WERI-Rb-1 (cell line): ENCODE data around the gene PRKAG2.

ENCODE experiments used
- DNase-seq: peaks from one replicate; pipeline ENCODE4 v3.0.0-alpha.2; 2020
- H3K27ac ChIP-seq: fragments of 250-450 bp; sonication (Bioruptor Pico); 2 replicates; pipeline ENCODE4 v1.5.1; 2020; ENCODE audit warnings: mild to moderate bottlenecking, moderate library complexity
- H3K27me3 ChIP-seq: fragments of 250-450 bp; sonication (Bioruptor Pico); 2 replicates; pipeline ENCODE4 v1.5.1; 2021; ENCODE audit warnings: mild to moderate bottlenecking, low read depth, moderate library complexity; ENCODE audit not compliant: insufficient read depth, severe bottlenecking
- H3K36me3 ChIP-seq: fragments of 250-450 bp; sonication (Bioruptor Pico); 2 replicates; pipeline ENCODE4 v1.5.1; 2020; ENCODE audit warnings: mild to moderate bottlenecking, moderate library complexity
- H3K4me3 ChIP-seq: 2 replicates; pipeline ENCODE4 v1.5.1; 2011; ENCODE audit warnings: low read depth, mild to moderate bottlenecking, control low read depth, low read length
- H3K9me3 ChIP-seq: fragments of 250-450 bp; sonication (Bioruptor Pico); 2 replicates; pipeline ENCODE4 v1.5.1; 2021; ENCODE audit warnings: mild to moderate bottlenecking, moderate library complexity; ENCODE audit not compliant: severe bottlenecking
- TF ChIP-seq, protein P1 (sequence below): IDR thresholded peaks from 2 replicates; pipeline ENCODE4 v1.5.1; 2011; ENCODE audit warnings: low read depth, mild to moderate bottlenecking, control low read depth, inconsistent platforms, low read length

PRKAG2 gene

DNA sequence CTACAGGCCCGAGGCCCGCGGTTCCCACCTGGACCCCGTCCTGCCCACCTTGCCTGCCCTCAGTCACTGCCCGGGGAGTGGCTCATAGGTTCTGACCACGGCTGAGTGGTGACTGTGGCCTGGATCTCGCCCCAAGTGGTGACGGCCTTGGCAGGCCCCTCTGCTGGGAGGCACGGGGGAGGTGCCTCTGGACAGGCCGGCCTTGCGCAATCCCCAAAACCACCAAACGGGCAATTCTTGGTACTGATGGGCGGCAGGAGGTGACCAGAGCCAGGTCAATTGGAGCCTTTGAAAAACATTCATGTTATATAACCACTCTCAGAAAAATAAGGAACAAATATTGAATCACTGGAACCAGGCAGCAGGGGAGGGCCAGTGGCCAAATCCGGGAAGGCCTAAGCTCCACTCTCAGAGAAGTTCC lies 83.4 kb downstream of the PRKAG2 start:
- no peaks in the 10 kb centered on the region for H3K36me3 ChIP-seq
- no peak overlapping the region for H3K27ac ChIP-seq
- DNase-seq, result no peak
- H3K4me3 ChIP-seq, result no peak overlapping the region
- TF ChIP-seq, protein P1, sequence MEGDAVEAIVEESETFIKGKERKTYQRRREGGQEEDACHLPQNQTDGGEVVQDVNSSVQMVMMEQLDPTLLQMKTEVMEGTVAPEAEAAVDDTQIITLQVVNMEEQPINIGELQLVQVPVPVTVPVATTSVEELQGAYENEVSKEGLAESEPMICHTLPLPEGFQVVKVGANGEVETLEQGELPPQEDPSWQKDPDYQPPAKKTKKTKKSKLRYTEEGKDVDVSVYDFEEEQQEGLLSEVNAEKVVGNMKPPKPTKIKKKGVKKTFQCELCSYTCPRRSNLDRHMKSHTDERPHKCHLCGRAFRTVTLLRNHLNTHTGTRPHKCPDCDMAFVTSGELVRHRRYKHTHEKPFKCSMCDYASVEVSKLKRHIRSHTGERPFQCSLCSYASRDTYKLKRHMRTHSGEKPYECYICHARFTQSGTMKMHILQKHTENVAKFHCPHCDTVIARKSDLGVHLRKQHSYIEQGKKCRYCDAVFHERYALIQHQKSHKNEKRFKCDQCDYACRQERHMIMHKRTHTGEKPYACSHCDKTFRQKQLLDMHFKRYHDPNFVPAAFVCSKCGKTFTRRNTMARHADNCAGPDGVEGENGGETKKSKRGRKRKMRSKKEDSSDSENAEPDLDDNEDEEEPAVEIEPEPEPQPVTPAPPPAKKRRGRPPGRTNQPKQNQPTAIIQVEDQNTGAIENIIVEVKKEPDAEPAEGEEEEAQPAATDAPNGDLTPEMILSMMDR, result no peak
- no peaks in the 10 kb centered on the region for H3K27me3 ChIP-seq
- H3K9me3 ChIP-seq, result no peaks in the 10 kb centered on the region

DNA sequence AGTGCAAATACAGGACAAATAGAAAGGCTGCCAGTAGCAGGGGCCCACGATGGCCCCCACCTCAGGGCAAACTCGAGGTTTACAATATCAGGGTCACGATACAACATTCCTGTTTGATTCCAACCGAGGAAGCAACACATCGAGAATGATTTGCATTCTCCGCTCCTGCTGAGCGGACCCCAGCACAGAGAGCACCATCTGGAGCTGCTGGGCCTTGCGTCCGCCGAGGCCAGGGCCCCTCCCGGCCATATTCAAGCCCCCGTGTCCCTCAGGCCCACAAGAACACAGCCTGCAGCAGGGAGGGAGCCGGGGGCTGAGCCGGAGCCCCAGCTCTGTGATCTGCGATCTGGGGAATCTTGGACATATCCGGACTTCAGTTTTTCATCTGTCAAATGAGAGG lies 84.3 kb downstream of the PRKAG2 start:
- Histone ChIP-seq H3K4me3 (no peak overlapping the region), H3K36me3 (no peaks in the 10 kb centered on the region), H3K9me3 (no peaks in the 10 kb centered on the region), H3K27ac (no peak overlapping the region), H3K27me3 (no peaks in the 10 kb centered on the region)
- DNase-seq, result no peak
- TF ChIP-seq, protein P1, result no peak

DNA sequence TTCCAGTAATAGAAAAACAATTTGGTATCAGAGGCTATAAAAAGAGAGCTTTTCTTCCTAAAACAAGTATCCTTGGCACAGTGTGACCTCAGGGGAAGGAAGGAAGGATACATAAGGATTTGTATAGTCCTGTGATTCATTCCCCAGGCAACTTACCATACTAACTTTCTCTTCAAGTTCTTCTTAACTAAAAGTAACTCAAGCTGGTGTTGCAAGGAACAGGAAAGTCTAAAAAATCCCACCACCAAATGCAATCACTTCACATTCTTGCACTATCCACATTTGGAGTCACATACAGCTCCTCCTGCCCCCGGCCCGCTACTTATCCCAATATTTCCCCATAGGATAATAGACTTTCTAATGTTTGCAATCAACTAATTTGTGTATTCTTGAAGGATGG lies 84.8 kb downstream of the PRKAG2 start:
- TF ChIP-seq, protein P1, result no peak
- Histone ChIP-seq H3K36me3 (no peaks in the 10 kb centered on the region), H3K9me3 (no peaks in the 10 kb centered on the region), H3K27me3 (no peaks in the 10 kb centered on the region), H3K4me3 (no peak overlapping the region), H3K27ac (no peak overlapping the region)
- no peak for DNase-seq

DNA sequence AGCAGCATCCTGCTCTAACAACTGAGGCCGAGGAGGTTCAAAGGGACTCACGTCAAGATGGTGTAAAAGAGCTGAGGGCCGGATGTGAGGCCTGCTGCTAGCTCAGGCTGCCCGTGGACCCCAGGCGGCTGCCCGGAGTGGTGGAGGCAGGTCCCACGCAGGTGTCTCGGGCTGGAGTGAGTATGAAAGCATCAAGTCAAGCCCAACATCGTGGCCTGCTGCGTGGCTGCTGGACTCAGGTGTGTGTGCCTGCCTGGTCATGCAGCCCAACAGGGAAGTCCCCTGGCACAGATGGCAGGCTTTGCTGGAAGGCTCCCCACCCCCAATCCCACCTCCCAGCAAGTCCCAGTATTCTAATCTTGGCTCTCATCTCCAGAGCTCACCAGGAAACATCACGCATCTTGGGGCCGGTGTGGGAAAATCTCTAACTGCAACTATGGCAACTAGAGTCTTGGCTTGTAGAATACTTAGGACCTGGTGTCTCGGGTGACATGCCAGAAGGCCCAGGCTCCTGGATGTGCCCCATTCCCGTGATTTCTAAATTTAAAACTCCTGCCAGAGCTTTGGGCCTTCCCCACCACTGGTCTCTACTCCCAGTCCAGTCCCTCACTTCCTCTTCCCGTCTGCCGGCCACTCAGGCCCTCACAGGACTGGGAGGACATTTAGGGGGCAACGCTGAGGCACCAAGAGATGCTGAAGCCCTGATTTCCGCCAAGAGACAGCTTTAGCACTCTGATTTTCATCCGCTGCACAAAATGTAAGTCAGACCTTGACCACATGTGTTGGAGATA lies 85.9 kb downstream of the PRKAG2 start:
- Histone ChIP-seq H3K27me3 (no peaks in the 10 kb centered on the region), H3K4me3 (no peak overlapping the region), H3K36me3 (no peaks in the 10 kb centered on the region), H3K9me3 (no peaks in the 10 kb centered on the region), H3K27ac (no peak overlapping the region)
- DNase-seq, result no peak
- TF ChIP-seq, protein P1, result no peak

DNA sequence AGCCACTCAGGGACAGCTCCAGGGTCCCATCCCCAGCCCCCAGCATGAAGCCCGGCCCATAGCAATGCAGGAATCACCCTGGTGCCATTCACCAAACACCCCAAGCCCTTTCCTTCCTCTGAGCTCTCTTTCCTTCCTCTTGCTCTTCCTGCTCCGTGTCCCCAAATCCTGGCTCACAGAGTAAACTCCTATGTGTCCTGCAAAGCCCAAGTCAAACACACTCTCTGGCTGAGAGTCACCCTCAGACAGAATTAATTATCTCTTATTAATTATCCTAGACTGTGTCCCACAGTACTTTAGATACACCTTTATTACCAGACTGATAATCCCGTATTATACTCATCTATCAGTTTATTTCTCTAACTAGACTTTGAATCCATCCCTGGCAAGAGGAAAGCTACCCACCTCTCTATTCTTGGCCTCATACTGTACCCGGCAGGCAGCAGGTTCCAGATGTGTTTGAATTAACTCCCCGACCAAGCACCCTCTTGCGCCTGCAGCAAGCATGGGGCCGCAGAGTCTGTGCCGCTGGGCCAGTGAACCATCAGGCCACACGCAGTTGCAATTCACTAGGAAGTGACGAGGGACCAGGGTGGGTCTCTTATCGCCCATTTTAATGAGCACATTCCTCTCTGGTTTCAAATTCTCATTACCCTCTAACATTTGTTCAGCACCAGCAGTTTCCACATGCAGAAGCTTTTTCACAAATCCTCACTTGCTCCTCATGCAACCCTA lies 86.7 kb downstream of the PRKAG2 start:
- no peaks in the 10 kb centered on the region for H3K9me3 ChIP-seq
- no peak overlapping the region for H3K4me3 ChIP-seq
- H3K27ac ChIP-seq, result no peak overlapping the region
- H3K27me3 ChIP-seq, result no peaks in the 10 kb centered on the region
- TF ChIP-seq, protein P1, result no peak
- DNase-seq, result no peak
- H3K36me3 ChIP-seq, result no peaks in the 10 kb centered on the region
